Spleen (tissue), 7 donors: ENCODE measurements around the gene COQ4.

ENCODE experiments used
- POLR2A ChIP-seq, 3 donors: fragments of 450-650 bp; IDR thresholded peaks; one replicate each; pipeline ENCODE4 v1.5.1; 2017; ENCODE audit warnings: antibody characterized with exemption in 3 of 3, mild to moderate bottlenecking in 1 of 3
- POLR2AphosphoS5 ChIP-seq, 3 donors: sonication (generic); formaldehyde crosslinking; IDR thresholded peaks; one replicate each; pipeline ENCODE4 v1.5.1; 2017; ENCODE audit warnings: antibody characterized with exemption in 3 of 3
- TF ChIP-seq, protein P1 (sequence below), 11 experiments: fragments of 200-600 bp in 7 of 11; fragments of 450-650 bp in 4 of 11; sonication (generic) in 4 of 11; IDR thresholded peaks in 8 of 11; conservative IDR thresholded peaks in 3 of 11; 1 replicate in 7 of 11; 2 replicates in 4 of 11; pipeline versions ENCODE4 v1.4.0 to v1.8.0; 2016 to 2021; ENCODE audit warnings: antibody characterized with exemption in 11 of 11, inconsistent platforms in 4 of 11, mild to moderate bottlenecking in 1 of 11
- donor health status: DM: no; HTN: no; CAD: no; lungs with moderate emphysema.
- donor health status: DM: no; HTN: no; CAD: no.
- donor health status: DM: no; HTN: no; CAD: no.

GRCh38 chr9:128337936-128338335 is 15.3 kb downstream of the COQ4 start:
- TF ChIP-seq, protein P1, sequence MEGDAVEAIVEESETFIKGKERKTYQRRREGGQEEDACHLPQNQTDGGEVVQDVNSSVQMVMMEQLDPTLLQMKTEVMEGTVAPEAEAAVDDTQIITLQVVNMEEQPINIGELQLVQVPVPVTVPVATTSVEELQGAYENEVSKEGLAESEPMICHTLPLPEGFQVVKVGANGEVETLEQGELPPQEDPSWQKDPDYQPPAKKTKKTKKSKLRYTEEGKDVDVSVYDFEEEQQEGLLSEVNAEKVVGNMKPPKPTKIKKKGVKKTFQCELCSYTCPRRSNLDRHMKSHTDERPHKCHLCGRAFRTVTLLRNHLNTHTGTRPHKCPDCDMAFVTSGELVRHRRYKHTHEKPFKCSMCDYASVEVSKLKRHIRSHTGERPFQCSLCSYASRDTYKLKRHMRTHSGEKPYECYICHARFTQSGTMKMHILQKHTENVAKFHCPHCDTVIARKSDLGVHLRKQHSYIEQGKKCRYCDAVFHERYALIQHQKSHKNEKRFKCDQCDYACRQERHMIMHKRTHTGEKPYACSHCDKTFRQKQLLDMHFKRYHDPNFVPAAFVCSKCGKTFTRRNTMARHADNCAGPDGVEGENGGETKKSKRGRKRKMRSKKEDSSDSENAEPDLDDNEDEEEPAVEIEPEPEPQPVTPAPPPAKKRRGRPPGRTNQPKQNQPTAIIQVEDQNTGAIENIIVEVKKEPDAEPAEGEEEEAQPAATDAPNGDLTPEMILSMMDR (IDR thresholded peaks at IDR 0.05 in 8 of 11, conservative IDR thresholded peaks at IDR 0.05 in 3 of 11), result no peak
- no peak for TF ChIP-seq POLR2A (IDR thresholded peaks at IDR 0.05)
- no peak for TF ChIP-seq POLR2AphosphoS5 (IDR thresholded peaks at IDR 0.05)
